Spleen (tissue), 7 donors: ENCODE measurements around the gene SASH1.

Experiments
- CTCF ChIP-seq, 11 experiments: fragments of 200-600 bp in 7 of 11; fragments of 450-650 bp in 4 of 11; sonication (generic) in 4 of 11; IDR thresholded peaks in 8 of 11; conservative IDR thresholded peaks in 3 of 11; 1 replicate in 7 of 11; 2 replicates in 4 of 11; pipeline versions ENCODE4 v1.4.0 to v1.8.0; 2016 to 2021; ENCODE audit warnings: antibody characterized with exemption in 11 of 11, inconsistent platforms in 4 of 11, mild to moderate bottlenecking in 1 of 11
- POLR2A ChIP-seq, 3 donors: fragments of 450-650 bp; IDR thresholded peaks; one replicate each; pipeline ENCODE4 v1.5.1; 2017; ENCODE audit warnings: antibody characterized with exemption in 3 of 3, mild to moderate bottlenecking in 1 of 3
- donor health status: DM: no; HTN: no; CAD: no; lungs with moderate emphysema.
- donor health status: DM: no; HTN: no; CAD: no.
- donor health status: DM: no; HTN: no; CAD: no.

DNA sequence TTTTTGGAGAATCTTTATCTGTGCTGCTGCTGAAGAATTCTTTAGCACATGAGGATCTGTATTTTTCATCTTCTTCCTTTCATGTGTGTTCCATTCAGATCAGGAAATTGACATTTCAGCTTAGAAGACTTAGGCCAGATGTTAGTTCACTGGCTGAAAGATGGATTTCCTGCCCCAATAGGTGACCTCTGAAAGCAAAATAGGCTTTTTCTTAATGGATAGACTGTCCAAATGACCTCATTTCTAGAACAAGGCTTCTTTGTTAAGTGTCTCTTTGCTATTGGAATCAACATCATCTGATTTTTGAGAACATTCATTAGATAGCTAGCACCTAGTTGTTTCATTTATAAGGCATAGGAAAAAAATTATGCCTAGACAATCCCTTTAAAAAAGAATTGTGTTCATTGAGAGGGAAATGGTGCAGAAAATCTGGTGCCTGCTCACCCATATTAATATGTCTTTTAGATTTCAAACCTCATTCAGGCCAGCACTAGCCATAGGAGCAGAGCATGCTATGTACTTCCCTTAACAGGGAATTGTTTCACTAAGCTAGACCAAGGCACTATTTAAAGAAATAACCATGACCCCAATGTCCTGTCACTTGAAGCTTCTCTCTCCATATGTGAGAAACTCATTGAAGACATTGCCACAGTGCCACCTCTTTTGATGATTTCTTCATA, 13.6 kb upstream of the SASH1 start:
- TF ChIP-seq CTCF (IDR thresholded peaks at IDR 0.05 in 8 of 11, conservative IDR thresholded peaks at IDR 0.05 in 3 of 11) (no peak), POLR2A (IDR thresholded peaks at IDR 0.05) (no peak)
